HG03439 (cell line): ENCODE results near the gene CHRDL1.

ENCODE experiments used
- ATAC-seq: cut with Tn5 transposase; IDR thresholded peaks from one replicate; pipeline ENCODE4 v1.9.1; 2021; ENCODE audit warnings: mild to moderate bottlenecking, moderate library complexity; ENCODE audit not compliant: unreplicated experiment

Gene CHRDL1

GRCh38 chrX:110743679-110744340, 51.8 kb downstream of the CHRDL1 start:
- no peak for ATAC-seq

GRCh38 chrX:110741213-110741796, 54.3 kb downstream of the CHRDL1 start:
- no peak for ATAC-seq

- ATAC-seq = no peak
Measured at GRCh38 chrX:110734894-110735541, 60.6 kb downstream of the CHRDL1 start.

DNA sequence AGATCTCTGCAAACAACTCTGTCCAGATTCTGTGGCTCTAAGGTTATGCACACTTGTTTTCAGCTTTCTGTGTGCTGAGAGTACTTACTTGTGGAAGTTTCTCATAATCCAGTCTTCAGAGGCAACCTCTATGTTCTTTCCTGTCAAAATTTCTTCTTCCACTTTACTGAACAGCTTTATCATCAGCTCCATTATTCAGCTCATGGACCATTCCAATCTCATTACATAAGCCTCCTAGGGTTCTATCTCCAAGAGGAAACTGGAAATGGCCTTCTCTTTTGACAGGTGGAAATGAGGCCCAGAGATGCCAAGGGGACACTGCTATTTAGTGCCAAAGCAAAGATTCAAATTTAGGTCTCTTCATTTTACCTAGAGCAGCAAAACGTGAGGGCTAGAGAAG, 61.3 kb downstream of the CHRDL1 start:
- no peak for ATAC-seq

DNA sequence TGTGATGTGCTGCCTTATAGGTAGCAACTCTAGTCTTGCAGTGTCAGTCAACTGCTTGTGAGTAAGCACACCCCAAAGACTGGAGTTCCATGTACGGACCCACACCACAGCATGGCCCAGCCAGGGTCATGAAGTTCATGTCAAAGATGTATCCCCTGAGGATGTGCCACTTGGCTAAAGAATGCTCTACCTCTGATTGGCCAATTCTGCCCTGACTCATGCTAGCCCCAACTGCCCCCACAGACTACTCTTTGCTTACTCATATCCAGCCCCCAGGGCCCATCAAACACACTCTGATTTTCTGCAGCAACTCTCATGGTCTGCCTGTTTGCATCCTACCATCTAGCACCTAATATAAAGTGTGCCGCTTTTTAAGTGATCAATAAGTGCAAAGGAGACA, 62.5 kb downstream of the CHRDL1 start:
- ATAC-seq = no peak

DNA sequence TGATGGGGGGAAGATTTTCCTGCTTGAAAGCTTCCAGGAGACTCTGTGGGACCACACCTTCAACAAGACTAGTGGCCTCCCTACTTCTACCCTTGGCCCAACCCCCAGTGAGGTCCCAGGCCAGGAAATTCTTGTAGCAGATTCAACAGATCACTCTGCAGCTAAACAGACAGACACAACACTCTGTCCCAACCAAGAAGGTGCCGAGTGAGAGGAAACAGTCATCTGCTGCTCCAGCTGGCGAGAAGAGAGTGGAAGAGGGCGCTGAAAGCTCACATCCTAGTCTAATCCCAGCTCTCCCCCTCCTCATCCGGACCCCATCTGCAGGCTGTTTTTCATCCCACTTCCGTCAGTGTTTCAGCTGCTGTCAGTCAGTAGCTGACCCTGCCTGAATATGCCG, 63.4 kb downstream of the CHRDL1 start:
- no peak for ATAC-seq

- ATAC-seq = no peak
Measured at GRCh38 chrX:110723844-110724243, 71.8 kb downstream of the CHRDL1 start.

- ATAC-seq = no peak
Measured at GRCh38 chrX:110722135-110722534, 73.5 kb downstream of the CHRDL1 start.

- no peak for ATAC-seq
Measured at GRCh38 chrX:110713666-110714065, 82.0 kb downstream of the CHRDL1 start.

DNA sequence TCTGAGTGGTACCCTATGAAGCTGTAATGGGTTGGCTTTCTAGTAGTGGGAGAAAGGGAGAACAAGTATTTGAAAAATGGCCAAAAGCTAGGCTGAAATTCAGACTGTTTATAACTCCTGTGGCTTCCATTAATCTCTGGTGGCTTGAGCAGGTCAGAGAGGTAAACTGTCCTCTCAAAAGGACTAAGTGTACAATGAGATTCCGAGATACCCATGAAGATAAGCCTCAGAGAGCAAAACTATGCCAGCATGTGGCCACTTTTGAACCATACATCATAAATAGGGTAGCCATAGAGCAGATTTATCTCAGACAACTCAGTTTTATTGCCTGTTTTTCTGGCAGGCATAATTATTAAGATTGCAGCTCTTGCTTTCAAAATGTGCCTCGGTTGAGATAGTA, 89.2 kb downstream of the CHRDL1 start:
- no peak for ATAC-seq

DNA sequence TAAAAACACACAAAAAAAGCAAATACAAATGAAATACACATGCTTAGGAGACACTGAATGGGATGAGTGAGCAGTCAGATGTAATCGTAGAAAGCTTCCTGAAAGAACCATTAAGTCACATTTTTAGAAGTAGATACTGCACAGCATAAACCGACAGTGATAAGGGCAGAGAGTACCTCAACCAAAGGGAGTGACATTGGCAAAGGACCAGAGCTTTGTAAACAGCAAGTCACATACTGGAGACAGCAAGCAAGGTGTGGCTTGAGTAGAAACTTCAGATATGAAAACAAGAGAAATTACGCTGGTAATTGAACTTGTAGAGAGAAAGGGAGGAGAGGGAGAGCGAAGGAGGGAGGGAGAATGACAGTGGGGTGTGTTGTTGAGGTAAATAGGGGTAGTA, 92.0 kb downstream of the CHRDL1 start:
- ATAC-seq = no peak

- no peak for ATAC-seq
Measured at GRCh38 chrX:110699109-110699508, 96.5 kb downstream of the CHRDL1 start.

DNA sequence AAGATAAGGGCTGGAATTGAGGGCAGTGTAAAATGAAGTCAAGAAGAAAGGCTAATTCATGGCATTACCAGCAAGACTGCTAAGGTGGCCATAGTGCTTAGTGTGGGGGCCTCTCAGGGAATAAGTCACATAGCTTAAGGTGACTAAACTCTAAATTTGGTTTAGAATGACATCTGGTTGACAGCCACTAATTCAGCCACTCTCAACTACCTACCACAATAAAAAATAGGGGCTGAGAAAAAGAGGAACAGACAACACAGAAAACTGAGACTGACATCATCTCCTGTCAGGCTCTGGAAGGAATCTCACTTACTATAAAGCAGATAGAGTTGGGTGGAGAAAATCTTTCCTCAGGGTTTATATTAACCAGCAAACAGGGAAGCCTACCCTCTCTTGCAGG, 96.9 kb downstream of the CHRDL1 start:
- no peak for ATAC-seq

DNA sequence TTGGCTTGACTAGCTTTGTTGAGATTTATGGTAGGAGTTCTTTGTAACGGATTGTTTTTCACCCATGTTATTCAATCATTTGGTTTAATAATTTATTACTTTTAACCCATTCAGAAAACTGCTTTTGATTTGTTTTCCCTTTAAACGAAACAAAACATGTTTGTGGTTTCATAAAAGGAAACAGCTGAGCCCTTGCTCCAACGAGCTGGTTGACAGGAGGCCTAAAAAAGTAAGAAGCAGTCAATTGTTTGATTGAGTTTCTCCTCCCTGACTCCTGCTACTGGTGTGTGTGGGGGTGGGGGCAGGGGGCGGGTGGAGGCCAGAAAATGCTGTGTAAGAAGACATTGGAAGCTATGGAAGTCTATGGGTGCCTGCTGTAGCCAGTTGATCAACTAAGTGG, 102.8 kb downstream of the CHRDL1 start:
- ATAC-seq = no peak

- no peak for ATAC-seq
Measured at GRCh38 chrX:110691446-110691845, 104.2 kb downstream of the CHRDL1 start.

- no peak for ATAC-seq
Measured at GRCh38 chrX:110684653-110685052, 111.0 kb downstream of the CHRDL1 start.

DNA sequence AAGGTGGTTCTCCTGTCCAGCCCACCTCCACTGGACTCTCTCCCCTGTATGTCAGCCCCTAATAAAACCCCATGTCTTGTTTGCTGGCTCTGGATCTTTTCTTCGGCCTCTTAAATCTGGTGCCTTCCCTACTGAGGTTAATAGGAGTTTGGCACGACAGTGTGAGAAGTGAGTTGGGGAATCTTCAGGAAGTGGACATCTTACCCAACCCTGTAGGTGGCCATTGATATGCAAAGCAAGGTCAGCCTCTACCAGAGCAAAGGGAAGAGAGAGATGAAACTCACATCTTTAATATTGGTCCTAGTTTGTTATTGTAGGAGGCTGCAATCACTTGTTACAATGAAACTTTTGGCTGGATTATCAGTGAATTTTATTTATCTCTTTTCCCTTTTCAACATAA, 111.7 kb downstream of the CHRDL1 start:
- ATAC-seq = no peak

- no peak for ATAC-seq
Measured at GRCh38 chrX:110678591-110678990, 117.0 kb downstream of the CHRDL1 start.

DNA sequence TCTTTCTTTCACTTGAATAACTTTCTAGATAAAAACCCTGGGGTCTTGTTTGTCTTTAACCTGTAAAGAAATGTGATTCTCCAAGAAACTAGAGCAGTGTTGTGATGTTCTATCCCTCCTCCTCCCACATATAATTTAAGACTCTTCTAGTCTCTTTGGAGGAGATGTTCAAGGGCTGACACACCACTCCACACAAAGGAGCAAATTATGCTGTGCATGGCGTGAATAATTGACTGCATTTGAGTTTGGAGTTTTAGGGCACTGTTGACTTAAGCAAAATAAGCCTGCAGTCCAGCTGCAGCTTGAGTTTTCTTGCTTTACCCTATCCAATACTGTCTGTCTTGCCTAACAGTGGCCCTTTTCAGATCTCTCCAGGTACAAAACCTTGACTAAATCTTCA, 119.7 kb downstream of the CHRDL1 start:
- no peak for ATAC-seq

DNA sequence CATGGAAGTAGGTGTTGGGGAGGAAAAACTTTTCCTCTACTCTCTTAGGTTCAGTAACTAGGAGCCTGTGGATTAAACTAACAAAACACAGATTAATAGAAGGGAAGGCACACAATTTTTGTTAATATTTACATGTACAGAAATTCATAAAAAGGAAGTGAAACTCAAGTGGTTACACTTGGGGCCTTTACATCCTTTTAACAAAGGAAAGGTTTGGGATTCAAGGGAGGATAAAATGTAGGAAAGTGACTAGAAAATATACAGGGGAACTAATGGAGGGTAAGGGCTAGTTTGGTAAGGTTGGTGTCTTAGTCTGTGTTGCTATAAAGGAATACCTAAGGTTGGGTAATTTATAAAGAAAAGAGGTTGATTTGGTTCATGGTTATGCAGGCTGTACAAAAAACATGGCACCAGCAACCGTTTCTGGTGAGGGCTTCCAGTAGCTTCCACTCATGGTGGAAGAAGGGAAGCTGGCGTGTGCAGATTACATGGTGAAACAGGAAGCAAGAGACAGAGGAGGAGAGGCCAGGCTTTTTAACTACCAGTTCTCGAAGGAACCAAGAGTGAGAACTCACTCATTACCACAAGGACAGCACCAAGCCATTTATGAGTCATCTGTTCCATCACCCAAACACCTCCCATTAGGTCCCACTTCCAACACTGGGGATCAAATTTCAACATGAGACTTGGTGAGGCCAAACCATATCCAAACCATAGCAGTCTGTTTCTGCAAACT, 124.4 kb downstream of the CHRDL1 start:
- ATAC-seq = peak; percentile 66

DNA sequence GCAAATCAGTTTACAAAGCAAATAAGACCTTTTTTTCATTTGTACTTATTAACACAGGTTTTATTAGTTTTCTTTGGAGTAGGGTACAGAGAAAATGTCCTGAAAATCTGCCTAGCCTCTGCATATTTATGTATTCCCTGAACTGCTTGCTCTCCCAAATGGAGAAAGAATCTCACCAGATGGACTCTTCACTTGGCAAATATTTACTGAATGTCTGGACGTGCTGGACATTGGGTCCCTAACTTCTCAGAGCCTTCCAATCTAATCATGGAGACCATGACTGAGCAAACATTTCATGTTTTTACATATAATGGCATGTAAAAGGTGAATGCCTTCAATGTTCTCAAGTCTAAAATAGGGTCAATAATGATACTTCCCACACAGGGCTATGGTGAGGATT, 126.0 kb downstream of the CHRDL1 start:
- ATAC-seq = no peak

- no peak for ATAC-seq
Measured at GRCh38 chrX:110667706-110668105, 127.9 kb downstream of the CHRDL1 start.
